Measurements from ENCODE around the gene RIPOR3.

- no peak for TF ChIP-seq CTCF (IDR thresholded peaks at IDR 0.05)
- no peak for TF ChIP-seq ZFX (IDR thresholded peaks at IDR 0.05; ENCODE audit: borderline replicate concordance)
Observed at GRCh38 chr20:50580842-50581544, 110.3 kb downstream of the RIPOR3 start.

Data from 22Rv1 (cell line).